PC-9 (cell line): Measurements from ENCODE around the gene CCDC144A. TPM values are rescaled to one million over a fixed set of nuclear protein-coding genes. Genes with fewer than 3 reads are reported as not detected.
"Not testable (repeated sequence)": the region's sequence is repeated elsewhere in the genome, so short reads cannot be mapped to it uniquely, and the experiment has no call there.

Experiments used
- BruUV-seq: library from RNA; stranded (reverse); fragments of 400-500 nt; replicated peaks from 2 replicates; lab custom pipeline; 2021; lab: Mats Ljungman, UMichigan
- CTCF ChIA-PET: fragments of 300-600 bp; sonication (Branson Sonifier 250); formaldehyde crosslinking; loops from one replicate; lab custom pipeline; 2022; ENCODE audit warnings: antibody characterized with exemption; lab: Charles Lee
- POLR2A ChIA-PET: fragments of 300-600 bp; sonication (Branson Sonifier 250); formaldehyde crosslinking; loops from one replicate; lab custom pipeline; 2022; ENCODE audit warnings: antibody characterized with exemption; ENCODE audit not compliant: unreplicated experiment; lab: Charles Lee
- DNase-seq, 2 experiments: peaks; one replicate each; pipeline versions ENCODE4 v3.0.0 to v3.0.0-alpha.2; 2015 to 2022; ENCODE audit warnings: mixed read lengths in 1 of 2
- H2AFZ ChIP-seq: fragments of 200-600 bp; sonication (generic); 2 replicates; pipeline ENCODE4 v1.8.1; 2017; ENCODE audit warnings: antibody characterized with exemption
- H3F3A ChIP-seq: fragments of 200-600 bp; sonication (generic); 2 replicates; pipeline ENCODE4 v1.8.1; 2017; ENCODE audit warnings: antibody characterized with exemption, mild to moderate bottlenecking, low read depth; ENCODE audit not compliant: insufficient read depth
- H3K27ac ChIP-seq: fragments of 200-600 bp; sonication (generic); 2 replicates; pipeline ENCODE4 v1.6.1; 2016; ENCODE audit warnings: mixed run types
- H3K27me3 ChIP-seq: fragments of 200-600 bp; sonication (generic); 2 replicates; pipeline ENCODE4 v1.6.1; 2016; ENCODE audit warnings: low read depth, mixed run types; ENCODE audit not compliant: insufficient read depth
- H3K36me3 ChIP-seq: fragments of 200-600 bp; sonication (generic); 2 replicates; pipeline ENCODE4 v1.6.1; 2016; ENCODE audit warnings: low read depth, mixed run types
- H3K4me1 ChIP-seq: fragments of 200-600 bp; sonication (generic); replicated peaks from 2 replicates; pipeline ENCODE4 v1.6.1; 2016; ENCODE audit warnings: mixed run types; ENCODE audit not compliant: insufficient read depth
- H3K4me2 ChIP-seq: fragments of 200-600 bp; sonication (generic); 2 replicates; pipeline ENCODE4 v1.6.1; 2017; ENCODE audit warnings: mixed run types
- H3K4me3 ChIP-seq: fragments of 200-600 bp; sonication (generic); 2 replicates; pipeline ENCODE4 v1.6.1; 2016; ENCODE audit warnings: mixed run types
- H3K79me2 ChIP-seq: fragments of 200-600 bp; sonication (generic); 2 replicates; pipeline ENCODE4 v1.6.1; 2017; ENCODE audit warnings: low read depth, mixed run types
- H3K9me2 ChIP-seq: fragments of 200-600 bp; sonication (generic); 2 replicates; pipeline ENCODE4 v1.8.1; 2017; ENCODE audit warnings: mild to moderate bottlenecking; ENCODE audit not compliant: insufficient read depth
- H3K9me3 ChIP-seq: fragments of 200-600 bp; sonication (generic); 2 replicates; pipeline ENCODE4 v1.8.1; 2016; ENCODE audit warnings: low read depth; ENCODE audit not compliant: insufficient read depth
- H4K20me1 ChIP-seq: fragments of 200-600 bp; sonication (generic); 2 replicates; pipeline ENCODE4 v1.8.1; 2017; ENCODE audit not compliant: insufficient read depth
- intact Hi-C: fragments of 100-400 bp; cut with micrococcal nuclease; formaldehyde crosslinking; loops from one replicate; pipeline ENCODE4 v1.10.0; 2022; ENCODE audit not compliant: unreplicated experiment
- total RNA-seq: library from RNA; stranded (reverse); gene quantifications from 2 replicates; pipeline ENCODE4 v1.2.3, GENCODE V29; 2021

The CCDC144A gene
- total RNA-seq, 1 experiment from 2014 or later: 5.5 TPM

DNA sequence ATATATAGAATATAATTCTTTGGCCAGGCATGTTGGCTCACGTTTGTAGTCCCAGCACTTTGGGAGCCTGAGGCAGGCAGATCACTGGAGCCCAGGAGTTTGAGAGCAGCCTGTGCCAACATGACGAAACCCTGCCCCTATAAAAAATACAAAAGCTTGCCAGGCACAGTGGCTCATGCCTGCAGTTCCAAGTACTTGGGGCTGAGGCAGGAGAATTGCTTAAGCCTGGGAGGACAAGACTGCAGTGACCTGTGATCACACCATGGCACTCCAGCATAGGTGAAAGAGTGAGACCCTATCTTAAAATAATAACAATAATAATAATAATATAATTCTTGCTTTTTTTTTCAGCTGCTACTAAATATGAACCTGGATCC, 83.1 kb downstream of the CCDC144A start:
- H3K4me2 ChIP-seq, BruUV-seq, H3K27me3 ChIP-seq, intact Hi-C loops, H3K9me3 ChIP-seq, H4K20me1 ChIP-seq, CTCF ChIA-PET, POLR2A ChIA-PET, H3K4me1 ChIP-seq, H3K4me3 ChIP-seq, H3K36me3 ChIP-seq, H3K9me2 ChIP-seq, H3K79me2 ChIP-seq, DNase-seq, H3F3A ChIP-seq, H3K27ac ChIP-seq, H2AFZ ChIP-seq: not testable (repeated sequence)

DNA sequence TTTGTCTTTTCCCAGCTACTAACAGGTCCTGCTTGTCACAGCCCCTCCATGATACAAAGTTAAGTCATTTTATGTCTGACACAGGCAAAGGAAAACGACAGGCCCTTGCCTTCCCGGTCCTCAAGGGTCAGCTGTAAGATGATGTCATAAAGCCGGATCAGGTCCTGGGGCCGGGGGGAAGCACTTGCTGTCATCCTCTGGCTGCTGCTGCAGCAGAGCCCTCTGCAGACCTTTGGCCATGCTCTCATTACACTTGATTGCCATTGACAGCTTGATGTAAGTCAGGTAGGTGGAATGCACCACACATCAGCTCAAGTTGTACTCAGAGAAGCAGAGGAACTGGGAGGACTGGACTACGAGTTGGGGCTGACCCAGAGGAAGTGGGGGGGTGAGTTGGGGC, 97.8 kb downstream of the CCDC144A start:
- H3K9me3 ChIP-seq, H3K27ac ChIP-seq, H3K4me3 ChIP-seq, H3K4me1 ChIP-seq, H3K27me3 ChIP-seq, H3K36me3 ChIP-seq, H3F3A ChIP-seq, H2AFZ ChIP-seq, H3K79me2 ChIP-seq, CTCF ChIA-PET, BruUV-seq, DNase-seq, intact Hi-C loops, H3K9me2 ChIP-seq, H4K20me1 ChIP-seq, H3K4me2 ChIP-seq, POLR2A ChIA-PET: not testable (repeated sequence)

DNA sequence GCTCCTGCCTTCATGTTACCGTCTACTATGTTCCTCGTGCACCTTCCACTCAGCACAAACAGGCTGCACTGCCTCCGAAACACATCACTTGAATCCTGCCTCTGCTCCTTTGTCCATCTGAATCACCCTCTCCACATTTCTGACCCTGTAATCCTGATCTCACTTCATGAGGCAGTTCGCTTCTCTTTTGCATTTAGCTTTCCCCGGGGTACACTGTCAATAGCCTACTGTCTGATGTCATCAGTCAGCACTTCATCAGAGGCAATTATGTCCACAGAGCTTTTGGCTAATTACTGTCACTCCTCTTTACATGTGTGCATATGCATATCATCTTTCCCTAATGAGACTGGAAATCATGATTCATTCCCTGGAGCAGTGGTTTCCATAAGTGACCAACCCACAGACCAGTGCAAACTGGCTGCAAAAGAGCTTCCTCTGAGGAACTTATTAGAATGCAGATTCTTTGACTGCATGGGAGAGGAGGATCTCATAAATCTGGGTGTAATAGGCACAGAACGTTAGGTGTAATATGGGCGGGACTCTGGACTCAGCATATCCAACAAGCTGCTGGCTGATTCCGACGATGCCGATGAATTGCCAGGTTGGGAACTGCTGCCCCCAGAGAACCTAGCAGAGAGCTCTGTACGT, 99.0 kb downstream of the CCDC144A start:
- H3K27me3 ChIP-seq, H2AFZ ChIP-seq, H4K20me1 ChIP-seq, DNase-seq, intact Hi-C loops, H3K4me1 ChIP-seq, H3K4me2 ChIP-seq, H3K27ac ChIP-seq, H3K79me2 ChIP-seq, POLR2A ChIA-PET, CTCF ChIA-PET, H3K9me2 ChIP-seq, H3K36me3 ChIP-seq, BruUV-seq, H3F3A ChIP-seq, H3K4me3 ChIP-seq, H3K9me3 ChIP-seq: not testable (repeated sequence)

DNA sequence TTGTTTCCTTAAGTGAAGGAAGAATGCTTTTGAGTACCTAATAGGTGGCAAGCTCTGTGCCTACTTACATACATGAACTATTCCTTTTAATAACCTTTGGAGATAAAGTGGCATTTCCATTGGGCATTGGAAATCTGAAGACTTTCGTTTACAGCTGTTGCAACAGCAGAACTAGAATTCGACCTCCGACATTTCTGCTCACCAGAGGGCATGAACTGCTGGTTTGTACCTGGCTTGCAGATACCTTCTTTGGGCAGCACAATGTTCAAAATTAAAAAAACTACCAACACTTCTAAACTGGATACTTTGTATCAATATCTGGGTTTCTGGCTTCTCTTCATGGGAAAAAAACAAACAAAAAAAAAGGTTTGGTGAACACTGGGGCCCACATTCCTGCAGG, 99.6 kb downstream of the CCDC144A start:
- CTCF ChIA-PET, intact Hi-C loops, H3K4me2 ChIP-seq, H3K4me1 ChIP-seq, H3K79me2 ChIP-seq, POLR2A ChIA-PET, DNase-seq, H2AFZ ChIP-seq, H3K4me3 ChIP-seq, H3K9me2 ChIP-seq, H3K27ac ChIP-seq, H3F3A ChIP-seq, H4K20me1 ChIP-seq, H3K9me3 ChIP-seq, BruUV-seq, H3K36me3 ChIP-seq, H3K27me3 ChIP-seq: not testable (repeated sequence)

DNA sequence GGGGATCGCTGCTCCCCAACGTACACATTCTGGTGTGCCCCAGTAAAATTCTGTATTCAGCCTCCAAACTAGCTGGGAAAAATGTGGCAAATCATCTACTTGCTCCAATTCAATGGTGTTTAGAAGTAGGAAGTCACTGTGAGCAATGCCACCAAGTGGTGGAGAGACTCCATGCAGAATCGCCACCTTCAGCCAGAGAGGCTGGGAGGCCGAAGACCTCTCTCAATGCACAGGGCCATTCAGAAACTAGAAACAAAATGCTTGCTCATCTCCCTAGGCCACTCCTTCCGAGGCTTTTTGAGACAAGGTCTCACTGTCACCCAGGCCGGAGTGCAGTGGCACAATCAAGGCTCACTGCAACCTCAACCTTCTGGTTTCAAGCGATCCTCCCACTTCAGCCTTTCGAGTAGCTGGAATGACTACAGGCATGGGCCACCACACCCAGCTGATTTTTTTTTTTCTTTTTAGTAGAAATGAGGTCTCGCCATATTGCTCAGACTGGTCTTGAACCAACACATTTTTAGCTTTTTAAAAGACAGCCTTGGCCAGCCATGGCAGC, 100.4 kb downstream of the CCDC144A start:
- H4K20me1 ChIP-seq, H3K9me2 ChIP-seq, intact Hi-C loops, H3K79me2 ChIP-seq, H3K27ac ChIP-seq, H2AFZ ChIP-seq, H3F3A ChIP-seq, H3K4me2 ChIP-seq, H3K36me3 ChIP-seq, BruUV-seq, H3K9me3 ChIP-seq, H3K4me1 ChIP-seq, POLR2A ChIA-PET, H3K27me3 ChIP-seq, H3K4me3 ChIP-seq, DNase-seq, CTCF ChIA-PET: not testable (repeated sequence)

DNA sequence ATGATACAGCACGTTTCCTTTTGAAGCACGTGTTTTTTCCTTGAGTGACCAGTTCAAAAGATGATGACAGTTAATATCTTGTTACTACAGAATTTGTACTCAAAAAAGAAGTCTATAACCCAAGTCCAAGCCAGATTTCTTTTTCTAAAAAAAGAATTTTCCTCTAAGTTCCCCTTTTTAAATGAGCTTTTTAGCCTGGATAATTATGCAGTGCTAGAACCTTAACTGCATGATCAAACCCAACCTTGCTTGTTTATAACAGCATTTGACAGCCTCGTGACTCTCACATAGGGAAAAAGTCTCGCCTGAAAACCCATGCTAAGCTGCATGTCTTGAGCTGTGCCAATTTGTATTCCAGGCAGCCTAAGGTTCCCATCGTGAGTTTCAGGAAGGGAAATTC, 104.2 kb downstream of the CCDC144A start:
- H2AFZ ChIP-seq, H3K4me1 ChIP-seq, H3K27ac ChIP-seq, H4K20me1 ChIP-seq, CTCF ChIA-PET, POLR2A ChIA-PET, H3K27me3 ChIP-seq, H3K36me3 ChIP-seq, H3K4me2 ChIP-seq, H3F3A ChIP-seq, intact Hi-C loops, H3K4me3 ChIP-seq, H3K79me2 ChIP-seq, H3K9me3 ChIP-seq, H3K9me2 ChIP-seq, DNase-seq, BruUV-seq: not testable (repeated sequence)

DNA sequence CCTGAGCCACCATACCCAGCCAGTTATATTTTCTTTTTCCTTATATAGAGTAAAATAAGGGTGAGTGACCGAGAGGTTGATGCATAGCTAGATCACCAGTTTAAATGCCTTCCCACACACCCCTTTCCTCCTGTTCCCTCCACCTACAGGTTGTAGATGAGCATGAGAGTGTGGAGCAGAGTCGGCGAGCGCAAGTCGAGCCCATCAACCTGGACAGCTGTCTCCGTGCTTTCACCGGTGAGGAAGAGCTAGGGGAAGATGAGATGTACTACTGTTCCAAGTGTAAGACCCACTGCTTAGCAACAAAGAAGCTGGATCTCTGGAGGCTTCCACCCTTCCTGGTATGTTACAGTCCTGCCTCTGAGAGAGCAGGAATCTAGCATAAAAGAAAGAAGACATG, 105.9 kb downstream of the CCDC144A start:
- H3K27me3 ChIP-seq, H3K4me3 ChIP-seq, H3K4me1 ChIP-seq, DNase-seq, H4K20me1 ChIP-seq, H3K36me3 ChIP-seq, BruUV-seq, CTCF ChIA-PET, intact Hi-C loops, H3F3A ChIP-seq, POLR2A ChIA-PET, H3K4me2 ChIP-seq, H3K9me3 ChIP-seq, H2AFZ ChIP-seq, H3K27ac ChIP-seq, H3K79me2 ChIP-seq, H3K9me2 ChIP-seq: not testable (repeated sequence)
